Panc1 (cell line): ENCODE data around the gene ADCY7. TPM values are rescaled to one million over a fixed set of nuclear protein-coding genes. Genes with fewer than 3 reads are reported as not detected.

Experiments
- ATAC-seq: fragments of 200-7000 bp; cut with Tn5 transposase; 2 replicates; pipeline ENCODE4 v1.9.1; 2020; ENCODE audit warnings: mild to moderate bottlenecking, moderate library complexity
- BruUV-seq: library from RNA; stranded (reverse); fragments of 400-500 nt; replicated peaks from 2 replicates; lab custom pipeline; 2021; lab: Mats Ljungman, UMichigan
- CTCF ChIA-PET: fragments of 300-600 bp; sonication (Branson Sonifier 250); formaldehyde crosslinking; loops from one replicate; lab custom pipeline; 2022; ENCODE audit warnings: antibody characterized with exemption; lab: Charles Lee
- POLR2A ChIA-PET: fragments of 300-600 bp; sonication (Branson Sonifier 250); formaldehyde crosslinking; loops from one replicate; lab custom pipeline; 2022; ENCODE audit warnings: antibody characterized with exemption; lab: Charles Lee
- DNase-seq: peaks from one replicate; pipeline ENCODE4 v3.0.0-alpha.2; 2010; ENCODE audit warnings: low read depth, low spot score
- H3K27ac ChIP-seq: 2 replicates; pipeline ENCODE4 v1.5.1; 2011; ENCODE audit warnings: mild to moderate bottlenecking, low read length, inconsistent platforms
- H3K27me3 ChIP-seq: fragments of 200-500 bp; sonication (Bioruptor generic); 2 replicates; pipeline ENCODE4 v1.6.0; 2014; ENCODE audit warnings: low read length, inconsistent platforms; ENCODE audit not compliant: control insufficient read depth, insufficient read depth
- H3K36me3 ChIP-seq: fragments of 200-500 bp; sonication (Bioruptor generic); 2 replicates; pipeline ENCODE4 v1.5.1; 2014; ENCODE audit warnings: inconsistent platforms, mild to moderate bottlenecking, low read length, moderate library complexity; ENCODE audit not compliant: control insufficient read depth, insufficient read depth
- H3K4me1 ChIP-seq: 2 replicates; pipeline ENCODE4 v1.5.1; 2011; ENCODE audit warnings: inconsistent platforms, mild to moderate bottlenecking, low read length, moderate library complexity; ENCODE audit not compliant: control insufficient read depth, insufficient read depth
- H3K4me3 ChIP-seq, 2 experiments: 2 replicates each; pipeline ENCODE4 v1.5.1; 2011 to 2012; ENCODE audit warnings: low read depth in 2 of 2, low read length in 2 of 2, mild to moderate bottlenecking in 2 of 2, inconsistent platforms in 1 of 2, moderate library complexity in 1 of 2
- H3K9me3 ChIP-seq: fragments of 200-500 bp; sonication (Bioruptor generic); 2 replicates; pipeline ENCODE4 v1.5.1; 2014; ENCODE audit warnings: low read depth, mild to moderate bottlenecking, inconsistent platforms, low read length, moderate library complexity; ENCODE audit not compliant: control insufficient read depth, insufficient read depth
- POLR2AphosphoS5 ChIP-seq: IDR thresholded peaks from 2 replicates; pipeline ENCODE4 v1.6.1; 2012; ENCODE audit warnings: mild to moderate bottlenecking, low read depth, low read length, moderate library complexity
- SIN3A ChIP-seq: IDR thresholded peaks from 2 replicates; pipeline ENCODE4 v1.6.1; 2012; ENCODE audit warnings: low read depth, mild to moderate bottlenecking, low read length, moderate library complexity, borderline replicate concordance; ENCODE audit not compliant: insufficient read depth
- TCF7L2 ChIP-seq: IDR thresholded peaks from 2 replicates; pipeline ENCODE4 v1.6.1; 2011; ENCODE audit warnings: mild to moderate bottlenecking, low read depth, low read length, inconsistent platforms
- in situ Hi-C: cut with HindIII; loops from 2 replicates; pipeline ENCODE4 v1.10.0; 2016; ENCODE audit warnings: low sequenced_read_pairs, low pct_unique_long_range_greater_than_20kb
- intact Hi-C: fragments of 100-400 bp; cut with micrococcal nuclease; formaldehyde crosslinking; loops from one replicate; pipeline ENCODE4 v1.10.0; 2022; ENCODE audit not compliant: unreplicated experiment
- total RNA-seq: library from RNA; stranded (reverse); gene quantifications from one replicate; pipeline ENCODE4 v1.2.1, GENCODE V29; 2021; ENCODE audit not compliant: unreplicated experiment
- TF ChIP-seq, protein P1 (sequence below): fragments of 450-650 bp; IDR thresholded peaks from 2 replicates; pipeline ENCODE4 v1.5.1; 2017; ENCODE audit warnings: mild to moderate bottlenecking
- TF ChIP-seq, protein P2 (sequence below), 2 experiments: IDR thresholded peaks; 2 replicates each; pipeline ENCODE4 v1.6.1; 2011 to 2012; ENCODE audit warnings: low read depth in 2 of 2, control low read depth in 1 of 2, low read length in 1 of 2, mild to moderate bottlenecking in 1 of 2, moderate library complexity in 1 of 2; ENCODE audit not compliant: insufficient read depth in 1 of 2

Gene ADCY7
- total RNA-seq, 1 experiment from 2014 or later: 6.3 TPM

DNA sequence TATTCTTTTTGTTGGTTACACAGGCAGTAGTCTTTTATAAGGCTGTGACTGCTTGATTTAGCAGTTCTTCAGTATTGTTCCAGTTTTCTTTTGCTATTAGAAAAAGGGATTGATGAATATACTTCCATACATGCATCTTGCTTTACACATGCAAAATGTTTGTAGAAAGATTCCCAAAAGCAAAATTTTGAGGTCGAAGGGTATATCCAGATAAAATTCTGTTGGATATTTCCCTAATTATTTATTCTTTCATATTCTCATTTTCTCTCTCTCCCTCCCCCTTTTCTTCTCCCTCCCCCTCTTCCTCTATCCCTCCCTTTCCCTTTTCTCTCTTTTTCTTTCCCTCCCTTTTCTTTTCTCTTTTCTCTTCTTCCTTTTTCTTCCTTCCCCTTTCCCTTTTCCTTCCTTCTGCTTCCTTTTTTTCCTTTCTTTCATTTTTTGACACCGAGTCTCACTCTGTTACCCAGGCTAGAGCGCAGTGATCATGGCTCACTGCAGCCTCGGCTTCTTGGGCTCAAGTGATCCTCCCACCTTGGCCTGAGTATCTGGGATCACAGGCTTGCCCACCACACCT is 46.9 kb upstream of the ADCY7 start:
- no TSS peak for BruUV-seq
- ChIA-PET POLR2A (no interaction called here), CTCF (no interaction called here)
- no peaks in the 10 kb centered on the region for H3K27me3 ChIP-seq
- in situ Hi-C loops (no loop called here), intact Hi-C loops (loop anchor here (10.0 kb wide), 1 partner anchor 135 kb away; no protein-coding TSS in a partner anchor)
- H3K27ac ChIP-seq: no peak overlapping the region
- TF ChIP-seq, protein P1, sequence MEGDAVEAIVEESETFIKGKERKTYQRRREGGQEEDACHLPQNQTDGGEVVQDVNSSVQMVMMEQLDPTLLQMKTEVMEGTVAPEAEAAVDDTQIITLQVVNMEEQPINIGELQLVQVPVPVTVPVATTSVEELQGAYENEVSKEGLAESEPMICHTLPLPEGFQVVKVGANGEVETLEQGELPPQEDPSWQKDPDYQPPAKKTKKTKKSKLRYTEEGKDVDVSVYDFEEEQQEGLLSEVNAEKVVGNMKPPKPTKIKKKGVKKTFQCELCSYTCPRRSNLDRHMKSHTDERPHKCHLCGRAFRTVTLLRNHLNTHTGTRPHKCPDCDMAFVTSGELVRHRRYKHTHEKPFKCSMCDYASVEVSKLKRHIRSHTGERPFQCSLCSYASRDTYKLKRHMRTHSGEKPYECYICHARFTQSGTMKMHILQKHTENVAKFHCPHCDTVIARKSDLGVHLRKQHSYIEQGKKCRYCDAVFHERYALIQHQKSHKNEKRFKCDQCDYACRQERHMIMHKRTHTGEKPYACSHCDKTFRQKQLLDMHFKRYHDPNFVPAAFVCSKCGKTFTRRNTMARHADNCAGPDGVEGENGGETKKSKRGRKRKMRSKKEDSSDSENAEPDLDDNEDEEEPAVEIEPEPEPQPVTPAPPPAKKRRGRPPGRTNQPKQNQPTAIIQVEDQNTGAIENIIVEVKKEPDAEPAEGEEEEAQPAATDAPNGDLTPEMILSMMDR: no peak
- TF ChIP-seq POLR2AphosphoS5: no peak
- TF ChIP-seq TCF7L2: no peak
- TF ChIP-seq, protein P2, sequence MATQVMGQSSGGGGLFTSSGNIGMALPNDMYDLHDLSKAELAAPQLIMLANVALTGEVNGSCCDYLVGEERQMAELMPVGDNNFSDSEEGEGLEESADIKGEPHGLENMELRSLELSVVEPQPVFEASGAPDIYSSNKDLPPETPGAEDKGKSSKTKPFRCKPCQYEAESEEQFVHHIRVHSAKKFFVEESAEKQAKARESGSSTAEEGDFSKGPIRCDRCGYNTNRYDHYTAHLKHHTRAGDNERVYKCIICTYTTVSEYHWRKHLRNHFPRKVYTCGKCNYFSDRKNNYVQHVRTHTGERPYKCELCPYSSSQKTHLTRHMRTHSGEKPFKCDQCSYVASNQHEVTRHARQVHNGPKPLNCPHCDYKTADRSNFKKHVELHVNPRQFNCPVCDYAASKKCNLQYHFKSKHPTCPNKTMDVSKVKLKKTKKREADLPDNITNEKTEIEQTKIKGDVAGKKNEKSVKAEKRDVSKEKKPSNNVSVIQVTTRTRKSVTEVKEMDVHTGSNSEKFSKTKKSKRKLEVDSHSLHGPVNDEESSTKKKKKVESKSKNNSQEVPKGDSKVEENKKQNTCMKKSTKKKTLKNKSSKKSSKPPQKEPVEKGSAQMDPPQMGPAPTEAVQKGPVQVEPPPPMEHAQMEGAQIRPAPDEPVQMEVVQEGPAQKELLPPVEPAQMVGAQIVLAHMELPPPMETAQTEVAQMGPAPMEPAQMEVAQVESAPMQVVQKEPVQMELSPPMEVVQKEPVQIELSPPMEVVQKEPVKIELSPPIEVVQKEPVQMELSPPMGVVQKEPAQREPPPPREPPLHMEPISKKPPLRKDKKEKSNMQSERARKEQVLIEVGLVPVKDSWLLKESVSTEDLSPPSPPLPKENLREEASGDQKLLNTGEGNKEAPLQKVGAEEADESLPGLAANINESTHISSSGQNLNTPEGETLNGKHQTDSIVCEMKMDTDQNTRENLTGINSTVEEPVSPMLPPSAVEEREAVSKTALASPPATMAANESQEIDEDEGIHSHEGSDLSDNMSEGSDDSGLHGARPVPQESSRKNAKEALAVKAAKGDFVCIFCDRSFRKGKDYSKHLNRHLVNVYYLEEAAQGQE (IDR thresholded peaks at IDR 0.05; ENCODE audit: insufficient read depth in 1 of 2, low read depth in 2 of 2, low read length in 1 of 2): no peak
- TF ChIP-seq SIN3A: no peak
- DNase-seq (no peak), ATAC-seq (no peak)
- H3K4me1 ChIP-seq: no peaks in the 10 kb centered on the region
- no peak overlapping the region for H3K4me3 ChIP-seq
- H3K9me3 ChIP-seq: no peaks in the 10 kb centered on the region
- no peaks in the 10 kb centered on the region; the same call in 1 of the 2 replicates for H3K36me3 ChIP-seq

DNA sequence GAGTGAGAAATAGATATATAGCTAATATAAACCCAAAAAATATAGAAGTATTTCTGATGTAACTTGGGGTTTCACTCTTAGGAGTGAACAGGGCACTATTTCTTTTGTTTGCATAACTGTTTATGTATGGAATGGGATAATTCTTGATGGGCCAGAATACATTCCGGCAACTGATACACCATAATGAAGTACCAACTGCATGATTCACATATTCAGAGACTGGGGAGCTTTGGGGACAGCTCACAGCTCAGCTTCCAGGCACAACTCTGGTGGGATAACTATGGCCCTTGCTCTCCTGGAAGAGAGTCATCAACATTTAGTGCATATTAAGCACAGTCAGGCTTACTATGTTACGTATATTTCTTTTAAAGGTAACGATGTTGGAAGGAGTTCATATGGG is 42.1 kb upstream of the ADCY7 start:
- ChIA-PET POLR2A (no interaction called here), CTCF (no interaction called here)
- H3K4me3 ChIP-seq: no peak overlapping the region
- no peaks in the 10 kb centered on the region for H3K9me3 ChIP-seq
- in situ Hi-C loops (no loop called here), intact Hi-C loops (no loop called here)
- H3K27me3 ChIP-seq: no peaks in the 10 kb centered on the region
- ATAC-seq (no peak), DNase-seq (no peak)
- no TSS peak for BruUV-seq
- no peak overlapping the region for H3K27ac ChIP-seq
- TF ChIP-seq, protein P1: no peak
- TF ChIP-seq, protein P2 (IDR thresholded peaks at IDR 0.05; ENCODE audit: insufficient read depth in 1 of 2, low read depth in 2 of 2, low read length in 1 of 2): no peak
- TF ChIP-seq SIN3A: no peak
- no peaks in the 10 kb centered on the region; the same call in 1 of the 2 replicates for H3K36me3 ChIP-seq
- no peaks in the 10 kb centered on the region for H3K4me1 ChIP-seq
